HCT116 (cell line): ENCODE results near the gene RECK. TPM values are rescaled to one million over a fixed set of nuclear protein-coding genes. Genes with fewer than 3 reads are reported as not detected.

ENCODE experiments used
- ATAC-seq: fragments of 200-7000 bp; cut with Tn5 transposase; 2 replicates; pipeline ENCODE4 v1.9.1; 2020; ENCODE audit warnings: mild to moderate bottlenecking, moderate library complexity
- BruUV-seq: library from RNA; stranded (reverse); fragments of 400-500 nt; replicated peaks from 2 replicates; lab custom pipeline; 2021; lab: Mats Ljungman, UMichigan
- CTCF ChIA-PET: fragments of 300-600 bp; sonication (Branson Sonifier 250); formaldehyde crosslinking; loops from one replicate; lab custom pipeline; 2021; ENCODE audit warnings: antibody characterized with exemption; lab: Charles Lee
- POLR2A ChIA-PET: fragments of 300-600, 350-600 bp; sonication (Branson Sonifier 250); formaldehyde crosslinking; loops from one replicate; lab custom pipeline; 2021; ENCODE audit warnings: antibody characterized with exemption; lab: Charles Lee
- RAD21 ChIA-PET, 2 experiments: fragments of 300-600 bp; sonication (Branson Sonifier 250); formaldehyde crosslinking; loops; one replicate each; lab custom pipeline; 2023; ENCODE audit warnings: low total read pairs in 2 of 2; ENCODE audit not compliant: uncharacterized antibody in 2 of 2, unreplicated experiment in 2 of 2, low non-redundant PET in 1 of 2; lab: Charles Lee
- DNase-seq: peaks from one replicate; pipeline ENCODE4 v3.0.0-alpha.2; 2010; ENCODE audit warnings: low read depth, low spot score
- H2AFZ ChIP-seq: fragments of 200-600 bp; shearing (Covaris generic), sonication (generic); 2 replicates; pipeline ENCODE4 v1.6.1; 2017; ENCODE audit warnings: low read depth, mixed run types, mixed read lengths, antibody characterized with exemption, low read length; ENCODE audit not compliant: poor library complexity, severe bottlenecking
- H3K27ac ChIP-seq: 2 replicates; pipeline ENCODE4 v1.5.1; 2012; ENCODE audit warnings: low read depth, low read length
- H3K27me3 ChIP-seq: fragments of 200-600 bp; sonication (generic); 2 replicates; pipeline ENCODE4 v1.6.1; 2016; ENCODE audit warnings: mixed run types, low read length, mixed read lengths; ENCODE audit not compliant: insufficient read depth
- H3K36me3 ChIP-seq, 2 experiments: fragments of 200-500 bp in 1 of 2; fragments of 200-600 bp in 1 of 2; sonication (Bioruptor generic) in 1 of 2; sonication (generic) in 1 of 2; 2 replicates each; pipeline versions ENCODE4 v1.5.1 to v1.6.1; 2014 to 2016; ENCODE audit warnings: low read length in 2 of 2, inconsistent platforms in 1 of 2, mixed read lengths in 1 of 2, mixed run types in 1 of 2; ENCODE audit not compliant: insufficient read depth in 2 of 2, control insufficient read depth in 1 of 2
- H3K4me1 ChIP-seq, 2 experiments: fragments of 200-600 bp in 1 of 2; sonication (generic) in 1 of 2; 2 replicates each; pipeline versions ENCODE4 v1.5.1 to v1.6.1; 2012 to 2017; ENCODE audit warnings: low read length in 2 of 2, inconsistent platforms in 1 of 2, mild to moderate bottlenecking in 1 of 2, mixed read lengths in 1 of 2, mixed run types in 1 of 2, moderate library complexity in 1 of 2; ENCODE audit not compliant: insufficient read depth in 2 of 2, control insufficient read depth in 1 of 2
- H3K4me2 ChIP-seq: fragments of 200-600 bp; sonication (generic); 2 replicates; pipeline ENCODE4 v1.6.1; 2017; ENCODE audit warnings: mixed run types, low read length, mixed read lengths
- H3K4me3 ChIP-seq, 2 experiments: fragments of 200-600 bp in 1 of 2; sonication (generic) in 1 of 2; replicated peaks in 1 of 2; 2 replicates each; pipeline ENCODE4 v1.5.1; 2011 to 2016; ENCODE audit warnings: low read length in 2 of 2, control low read depth in 1 of 2, low read depth in 1 of 2, mild to moderate bottlenecking in 1 of 2, mixed read lengths in 1 of 2, mixed run types in 1 of 2
- H3K79me2 ChIP-seq: fragments of 200-600 bp; sonication (generic); 2 replicates; pipeline ENCODE4 v1.6.1; 2017; ENCODE audit warnings: mild to moderate bottlenecking, mixed run types, low read length, moderate library complexity, mixed read lengths; ENCODE audit not compliant: insufficient read depth
- H3K9ac ChIP-seq: fragments of 200-600 bp; sonication (generic); 2 replicates; pipeline ENCODE4 v1.6.1; 2016; ENCODE audit warnings: low read length, mixed read lengths
- H3K9me2 ChIP-seq: fragments of 200-600 bp; sonication (generic), shearing (Covaris generic); 2 replicates; pipeline ENCODE4 v1.6.1; 2017; ENCODE audit warnings: mixed run types, mild to moderate bottlenecking, moderate library complexity; ENCODE audit not compliant: insufficient read depth
- H3K9me3 ChIP-seq, 2 experiments: fragments of 200-500 bp in 1 of 2; fragments of 200-600 bp in 1 of 2; sonication (Bioruptor generic) in 1 of 2; sonication (generic) in 1 of 2; 2 replicates each; pipeline ENCODE4 v1.6.1; 2014 to 2017; ENCODE audit warnings: low read length in 2 of 2, mixed read lengths in 2 of 2, inconsistent platforms in 1 of 2, low read depth in 1 of 2, mild to moderate bottlenecking in 1 of 2, mixed run types in 1 of 2, moderate library complexity in 1 of 2; ENCODE audit not compliant: control insufficient read depth in 1 of 2, insufficient read depth in 1 of 2
- H4K20me1 ChIP-seq: fragments of 200-600 bp; sonication (generic), shearing (Covaris generic); 2 replicates; pipeline ENCODE4 v1.6.1; 2017; ENCODE audit warnings: mixed run types, mild to moderate bottlenecking, moderate library complexity; ENCODE audit not compliant: insufficient read depth
- CEBPB ChIP-seq: IDR thresholded peaks from 2 replicates; pipeline ENCODE4 v1.6.1; 2012; ENCODE audit warnings: low read depth
- ELF1 ChIP-seq: IDR thresholded peaks from 2 replicates; pipeline ENCODE4 v1.6.1; 2012; ENCODE audit warnings: low read depth, borderline replicate concordance
- EZH2 ChIP-seq: fragments of 200-600 bp; sonication (generic); IDR thresholded peaks from 2 replicates; pipeline ENCODE4 v1.6.1; 2017; ENCODE audit warnings: antibody characterized with exemption, mixed run types
- EZH2phosphoT487 ChIP-seq: fragments of 200-600 bp; IDR thresholded peaks from 2 replicates; pipeline ENCODE4 v1.6.1; 2018; ENCODE audit warnings: antibody characterized with exemption, borderline replicate concordance
- JUND ChIP-seq: IDR thresholded peaks from 2 replicates; pipeline ENCODE4 v1.6.1; 2012
- RAD21 ChIP-seq: IDR thresholded peaks from 2 replicates; pipeline ENCODE4 v1.6.1; 2012; ENCODE audit warnings: low read depth, mild to moderate bottlenecking
- SIN3A ChIP-seq: IDR thresholded peaks from 2 replicates; pipeline ENCODE4 v1.6.1; 2012; ENCODE audit warnings: low read depth
- SP1 ChIP-seq: IDR thresholded peaks from 2 replicates; pipeline ENCODE4 v1.6.1; 2012; ENCODE audit warnings: low read depth
- SRF ChIP-seq: IDR thresholded peaks from 2 replicates; pipeline ENCODE4 v1.6.1; 2012; ENCODE audit warnings: low read depth
- YY1 ChIP-seq: IDR thresholded peaks from 2 replicates; pipeline ENCODE4 v1.6.1; 2011; ENCODE audit warnings: low read length, low read depth, moderate library complexity, mild to moderate bottlenecking; ENCODE audit not compliant: insufficient replicate concordance; ENCODE audit errors: extremely low read depth
- ZFX ChIP-seq: fragments of 450-650 bp; IDR thresholded peaks from 2 replicates; pipeline ENCODE4 v1.6.1; 2017
- ZNF274 ChIP-seq: fragments of 200-500 bp; sonication (Bioruptor generic); IDR thresholded peaks from 2 replicates; pipeline ENCODE4 v1.6.1; 2014; ENCODE audit warnings: mild to moderate bottlenecking, low read depth, low read length, inconsistent platforms
- intact Hi-C: fragments of 100-400 bp; cut with micrococcal nuclease; formaldehyde crosslinking; loops from 2 replicates; pipeline ENCODE4 v1.10.0; 2022
- total RNA-seq: library from RNA; stranded (reverse); gene quantifications from one replicate; pipeline ENCODE4 v1.2.1, GENCODE V29; 2021; ENCODE audit not compliant: unreplicated experiment
- TF ChIP-seq, protein P1 (sequence below): IDR thresholded peaks from 2 replicates; pipeline ENCODE4 v1.6.1; 2012
- TF ChIP-seq, protein P2 (sequence below): IDR thresholded peaks from 2 replicates; pipeline ENCODE4 v1.6.1; 2012
- TF ChIP-seq, protein P3 (sequence below): IDR thresholded peaks from 2 replicates; pipeline ENCODE4 v1.6.1; 2012; ENCODE audit warnings: low read depth
- TF ChIP-seq, protein P4 (sequence below): IDR thresholded peaks from 2 replicates; pipeline ENCODE4 v1.6.1; 2011; ENCODE audit warnings: mild to moderate bottlenecking, low read length, moderate library complexity; ENCODE audit not compliant: insufficient replicate concordance; ENCODE audit errors: extremely low read depth

Gene RECK
- total RNA-seq, 1 experiment from 2014 or later, result 3.8 TPM

DNA sequence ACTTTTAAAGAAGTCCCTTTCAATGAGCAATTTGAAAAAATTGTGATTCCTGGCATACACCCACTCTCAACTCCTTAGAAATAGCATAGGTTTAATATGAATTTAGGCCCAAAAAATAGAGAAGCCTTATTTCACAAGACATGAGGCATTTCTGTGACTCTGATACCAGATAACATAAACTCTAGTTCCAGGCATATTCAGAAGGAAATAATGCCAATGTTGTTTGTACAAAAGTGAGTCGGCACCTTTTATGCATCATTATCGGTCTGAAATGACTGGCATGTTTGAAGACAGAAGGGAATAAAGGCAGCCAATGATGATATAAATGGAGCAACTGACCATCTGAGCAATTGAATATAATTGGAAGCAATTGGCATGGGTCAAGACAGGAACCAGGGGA is 19.4 kb upstream of the RECK start:
- no peak overlapping the region for H3K4me2 ChIP-seq
- POLR2A ChIA-PET, result no interaction called here
- H3K9me2 ChIP-seq, result no peaks in the 10 kb centered on the region
- no peaks in the 10 kb centered on the region for H3K4me1 ChIP-seq
- no peaks in the 10 kb centered on the region for H3K9me3 ChIP-seq
- H3K36me3 ChIP-seq, result no peaks in the 10 kb centered on the region
- no TSS peak for BruUV-seq
- DNase-seq (no peak), ATAC-seq (no peak)
- H4K20me1 ChIP-seq, result no peaks in the 10 kb centered on the region
- no peak overlapping the region for H3K27ac ChIP-seq
- intact Hi-C loops, result no loop called here
- H3K4me3 ChIP-seq, result no peak overlapping the region
- no peaks in the 10 kb centered on the region for H3K79me2 ChIP-seq
- RAD21 ChIA-PET, result no interaction called here
- no peak overlapping the region for H2AFZ ChIP-seq
- no peak overlapping the region for H3K9ac ChIP-seq
- CTCF ChIA-PET, result no interaction called here
- TF ChIP-seq EZH2phosphoT487, result no peak
- TF ChIP-seq ZFX, result no peak
- no peak for TF ChIP-seq SIN3A
- TF ChIP-seq, protein P1, sequence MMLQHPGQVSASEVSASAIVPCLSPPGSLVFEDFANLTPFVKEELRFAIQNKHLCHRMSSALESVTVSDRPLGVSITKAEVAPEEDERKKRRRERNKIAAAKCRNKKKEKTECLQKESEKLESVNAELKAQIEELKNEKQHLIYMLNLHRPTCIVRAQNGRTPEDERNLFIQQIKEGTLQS, result no peak
- TF ChIP-seq, protein P2, sequence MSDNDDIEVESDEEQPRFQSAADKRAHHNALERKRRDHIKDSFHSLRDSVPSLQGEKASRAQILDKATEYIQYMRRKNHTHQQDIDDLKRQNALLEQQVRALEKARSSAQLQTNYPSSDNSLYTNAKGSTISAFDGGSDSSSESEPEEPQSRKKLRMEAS, result no peak
- no peak for TF ChIP-seq SP1
- TF ChIP-seq SRF, result no peak
- no peak for TF ChIP-seq JUND
- TF ChIP-seq, protein P3, sequence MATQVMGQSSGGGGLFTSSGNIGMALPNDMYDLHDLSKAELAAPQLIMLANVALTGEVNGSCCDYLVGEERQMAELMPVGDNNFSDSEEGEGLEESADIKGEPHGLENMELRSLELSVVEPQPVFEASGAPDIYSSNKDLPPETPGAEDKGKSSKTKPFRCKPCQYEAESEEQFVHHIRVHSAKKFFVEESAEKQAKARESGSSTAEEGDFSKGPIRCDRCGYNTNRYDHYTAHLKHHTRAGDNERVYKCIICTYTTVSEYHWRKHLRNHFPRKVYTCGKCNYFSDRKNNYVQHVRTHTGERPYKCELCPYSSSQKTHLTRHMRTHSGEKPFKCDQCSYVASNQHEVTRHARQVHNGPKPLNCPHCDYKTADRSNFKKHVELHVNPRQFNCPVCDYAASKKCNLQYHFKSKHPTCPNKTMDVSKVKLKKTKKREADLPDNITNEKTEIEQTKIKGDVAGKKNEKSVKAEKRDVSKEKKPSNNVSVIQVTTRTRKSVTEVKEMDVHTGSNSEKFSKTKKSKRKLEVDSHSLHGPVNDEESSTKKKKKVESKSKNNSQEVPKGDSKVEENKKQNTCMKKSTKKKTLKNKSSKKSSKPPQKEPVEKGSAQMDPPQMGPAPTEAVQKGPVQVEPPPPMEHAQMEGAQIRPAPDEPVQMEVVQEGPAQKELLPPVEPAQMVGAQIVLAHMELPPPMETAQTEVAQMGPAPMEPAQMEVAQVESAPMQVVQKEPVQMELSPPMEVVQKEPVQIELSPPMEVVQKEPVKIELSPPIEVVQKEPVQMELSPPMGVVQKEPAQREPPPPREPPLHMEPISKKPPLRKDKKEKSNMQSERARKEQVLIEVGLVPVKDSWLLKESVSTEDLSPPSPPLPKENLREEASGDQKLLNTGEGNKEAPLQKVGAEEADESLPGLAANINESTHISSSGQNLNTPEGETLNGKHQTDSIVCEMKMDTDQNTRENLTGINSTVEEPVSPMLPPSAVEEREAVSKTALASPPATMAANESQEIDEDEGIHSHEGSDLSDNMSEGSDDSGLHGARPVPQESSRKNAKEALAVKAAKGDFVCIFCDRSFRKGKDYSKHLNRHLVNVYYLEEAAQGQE, result no peak
- TF ChIP-seq ELF1, result no peak
- no peak for TF ChIP-seq EZH2
- no peak for TF ChIP-seq ZNF274
- TF ChIP-seq, protein P4, sequence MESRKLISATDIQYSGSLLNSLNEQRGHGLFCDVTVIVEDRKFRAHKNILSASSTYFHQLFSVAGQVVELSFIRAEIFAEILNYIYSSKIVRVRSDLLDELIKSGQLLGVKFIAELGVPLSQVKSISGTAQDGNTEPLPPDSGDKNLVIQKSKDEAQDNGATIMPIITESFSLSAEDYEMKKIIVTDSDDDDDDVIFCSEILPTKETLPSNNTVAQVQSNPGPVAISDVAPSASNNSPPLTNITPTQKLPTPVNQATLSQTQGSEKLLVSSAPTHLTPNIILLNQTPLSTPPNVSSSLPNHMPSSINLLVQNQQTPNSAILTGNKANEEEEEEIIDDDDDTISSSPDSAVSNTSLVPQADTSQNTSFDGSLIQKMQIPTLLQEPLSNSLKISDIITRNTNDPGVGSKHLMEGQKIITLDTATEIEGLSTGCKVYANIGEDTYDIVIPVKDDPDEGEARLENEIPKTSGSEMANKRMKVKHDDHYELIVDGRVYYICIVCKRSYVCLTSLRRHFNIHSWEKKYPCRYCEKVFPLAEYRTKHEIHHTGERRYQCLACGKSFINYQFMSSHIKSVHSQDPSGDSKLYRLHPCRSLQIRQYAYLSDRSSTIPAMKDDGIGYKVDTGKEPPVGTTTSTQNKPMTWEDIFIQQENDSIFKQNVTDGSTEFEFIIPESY, result no peak
- TF ChIP-seq RAD21, result no peak
- no peak for TF ChIP-seq CEBPB
- TF ChIP-seq YY1, result no peak
- H3K27me3 ChIP-seq, result no peaks in the 10 kb centered on the region
